GM19351 (cell line): ENCODE results near the gene PSMB11.

Experiments
- ATAC-seq: cut with Tn5 transposase; IDR thresholded peaks from one replicate; pipeline ENCODE4 v1.9.1; 2021; ENCODE audit warnings: mild to moderate bottlenecking, moderate library complexity; ENCODE audit not compliant: unreplicated experiment

Gene PSMB11

DNA sequence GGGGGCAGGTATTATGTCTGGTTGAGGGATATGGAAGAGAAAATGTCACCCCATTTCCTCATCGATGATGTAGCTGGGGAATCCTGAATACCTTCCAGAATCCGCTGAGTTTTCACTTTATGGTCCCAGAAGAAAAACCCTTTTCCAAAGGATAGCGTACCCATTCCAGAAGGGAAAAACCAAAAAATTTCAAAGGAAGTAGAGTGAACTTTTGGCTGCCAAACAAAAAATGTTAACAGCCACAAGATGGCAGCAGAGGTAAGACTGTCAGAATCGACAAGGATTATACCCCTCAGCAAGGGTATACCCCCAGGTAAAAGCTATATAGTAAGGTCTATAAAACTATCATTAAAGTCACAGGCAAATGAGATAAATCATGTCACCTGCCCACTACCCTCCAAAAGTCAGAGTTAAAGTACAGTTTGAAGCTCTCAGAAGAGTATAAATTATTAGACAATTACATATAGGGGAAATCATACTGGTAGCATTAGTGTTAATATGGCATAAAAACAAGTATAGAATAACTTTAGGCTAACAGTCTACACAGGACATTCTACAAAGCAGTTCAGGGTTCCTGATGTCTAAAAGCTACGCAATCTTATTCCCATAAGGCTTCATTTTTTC, 34.9 kb downstream of the PSMB11 start:
- no peak for ATAC-seq

DNA sequence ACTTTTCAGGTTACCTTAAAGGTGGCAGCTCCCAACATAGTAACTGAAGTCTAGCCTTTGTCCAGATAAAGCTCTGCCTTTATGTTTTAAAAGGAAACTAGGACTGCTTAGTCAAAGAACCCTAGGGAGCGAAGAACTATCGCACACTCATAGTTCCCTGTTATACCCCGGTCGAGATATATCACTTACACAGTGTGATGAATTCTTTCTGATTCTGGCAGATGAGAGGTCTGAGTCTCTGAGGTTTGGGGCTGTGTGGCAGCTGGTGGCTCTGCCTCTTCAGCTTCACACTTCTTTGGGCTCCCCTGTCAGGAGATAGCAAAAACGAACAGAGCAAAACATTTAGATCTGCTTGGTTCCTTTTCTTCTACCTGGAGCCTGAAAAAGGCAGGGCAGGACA, 36.0 kb downstream of the PSMB11 start:
- ATAC-seq: no peak

DNA sequence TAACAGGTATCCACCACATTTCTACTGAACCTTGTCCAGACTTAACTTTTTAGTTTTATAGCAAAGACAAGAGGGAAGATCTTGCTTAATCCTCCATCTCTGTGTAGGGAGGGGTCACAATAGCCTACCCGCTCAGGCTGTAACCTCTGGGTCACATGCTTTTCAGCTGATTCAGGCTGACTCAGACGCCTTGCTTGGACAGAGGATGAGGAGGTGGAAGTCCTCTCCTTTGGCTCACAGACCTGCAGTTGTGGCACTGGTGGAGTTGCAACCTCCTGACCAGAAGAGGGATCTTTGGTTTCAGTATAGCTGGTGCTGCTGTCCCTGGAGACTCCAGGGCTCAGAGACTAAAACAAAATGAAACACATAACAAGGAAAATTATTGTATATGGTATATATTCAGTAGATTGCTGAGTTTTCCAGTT, 36.7 kb downstream of the PSMB11 start:
- ATAC-seq: no peak

DNA sequence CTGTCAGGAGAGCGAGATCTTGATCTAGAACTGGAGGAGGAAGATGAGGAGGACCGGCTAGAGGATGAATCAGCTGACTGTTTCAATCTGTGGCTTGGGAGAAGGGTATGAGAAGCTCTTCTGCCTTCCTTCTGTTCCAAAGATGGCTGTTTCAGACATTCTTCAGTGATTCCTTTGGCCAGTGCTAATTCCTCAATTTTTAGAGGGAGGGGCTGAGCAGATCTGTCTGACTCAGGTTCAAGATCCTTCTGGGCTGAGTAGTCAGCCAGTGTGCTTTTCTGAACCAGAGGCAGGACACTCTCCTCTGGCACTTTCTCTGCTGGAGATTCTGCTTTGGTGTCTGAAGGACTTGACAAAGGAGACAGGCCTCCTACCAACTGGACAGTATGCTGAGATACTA, 37.7 kb downstream of the PSMB11 start:
- no peak for ATAC-seq

DNA sequence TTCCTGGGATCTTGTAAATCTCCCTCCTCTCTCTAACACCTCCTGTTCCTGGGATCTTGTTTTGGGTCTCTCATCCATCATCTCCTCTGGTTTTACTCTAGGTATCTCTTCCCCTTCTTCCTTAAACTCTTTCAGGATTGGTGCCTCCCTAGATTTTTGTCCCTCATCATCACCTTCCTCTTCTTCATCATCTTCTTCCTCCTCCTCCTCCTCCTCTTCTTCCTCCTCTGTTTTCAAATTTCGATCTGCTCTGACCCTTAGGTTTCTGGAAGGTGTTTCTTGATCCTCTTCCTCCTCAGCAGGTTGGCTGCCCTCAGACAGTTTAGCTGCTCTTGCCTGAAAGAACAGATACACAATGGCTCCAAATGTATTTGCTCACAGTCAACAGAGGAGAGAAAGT, 38.5 kb downstream of the PSMB11 start:
- no peak for ATAC-seq

DNA sequence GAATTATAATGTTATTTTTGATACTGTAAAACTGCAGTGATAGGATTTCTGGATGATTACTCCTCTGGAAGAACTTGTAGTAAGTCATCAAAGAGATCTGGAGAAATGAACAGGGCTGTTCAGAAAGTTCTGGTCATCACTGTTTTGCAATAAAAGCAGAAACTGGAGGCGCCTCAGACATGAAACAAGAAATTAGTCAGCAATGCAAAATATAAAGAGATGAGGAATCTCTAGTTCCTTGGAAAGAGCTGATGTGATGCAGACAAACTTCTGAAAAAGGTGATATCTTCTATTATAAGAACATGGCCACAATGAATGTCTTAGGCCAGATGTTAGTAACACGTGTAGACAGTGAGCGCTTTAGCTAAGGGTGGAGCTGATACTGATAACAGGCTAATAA, 43.4 kb downstream of the PSMB11 start:
- no peak for ATAC-seq

DNA sequence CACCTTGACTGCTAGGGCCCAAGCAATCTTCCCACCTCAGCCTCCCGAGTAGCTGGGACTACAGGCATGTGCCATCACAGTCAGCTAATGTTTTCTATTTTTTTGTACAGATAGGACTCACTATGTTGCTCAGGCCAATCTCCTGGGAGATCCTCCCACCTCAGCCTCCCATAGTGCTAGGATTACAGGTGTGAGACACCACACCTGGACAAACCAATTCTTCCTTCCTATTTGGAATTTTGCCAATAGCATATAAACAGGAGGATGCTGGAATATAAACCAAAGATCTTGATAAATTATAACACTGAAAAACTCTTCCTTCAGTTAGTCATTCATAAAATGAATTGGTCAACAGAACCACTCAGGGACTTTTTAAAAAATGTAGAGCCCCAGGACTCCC, 44.6 kb downstream of the PSMB11 start:
- ATAC-seq: no peak

DNA sequence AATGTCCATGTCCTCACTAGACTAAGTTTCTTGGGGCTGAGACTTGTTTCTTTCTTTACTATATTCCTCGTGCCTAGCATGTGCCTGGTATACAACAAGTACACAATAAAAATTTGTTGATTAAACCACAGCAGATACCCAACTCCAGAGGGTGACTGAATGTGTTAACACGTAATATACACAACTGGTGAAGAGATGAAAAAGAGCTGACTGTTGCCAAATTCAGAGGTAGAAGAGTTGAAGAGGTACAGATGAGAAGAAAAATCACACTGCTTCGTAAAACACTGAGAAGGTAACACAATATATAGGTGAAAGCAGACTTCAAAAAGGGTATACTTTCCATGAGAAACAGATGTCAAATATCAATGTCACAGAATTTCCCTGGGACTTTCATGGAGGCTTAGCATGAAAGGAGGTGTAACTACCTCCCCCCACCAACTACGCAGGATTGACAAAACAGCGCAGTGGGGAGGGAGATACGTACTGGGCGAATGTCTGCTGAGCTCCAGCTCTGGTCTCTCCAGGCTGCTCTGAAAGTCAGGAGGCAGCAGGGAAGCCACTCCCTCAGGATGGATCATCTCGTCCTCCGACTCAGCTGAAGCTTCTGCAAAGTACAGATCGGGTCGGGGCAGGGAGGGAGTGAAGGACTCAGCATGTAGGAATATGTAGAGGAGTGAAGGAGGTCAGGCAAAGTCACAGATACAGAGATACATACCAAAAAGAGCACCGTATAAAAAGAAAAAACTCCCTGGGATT, 47.7 kb downstream of the PSMB11 start:
- ATAC-seq: no peak

DNA sequence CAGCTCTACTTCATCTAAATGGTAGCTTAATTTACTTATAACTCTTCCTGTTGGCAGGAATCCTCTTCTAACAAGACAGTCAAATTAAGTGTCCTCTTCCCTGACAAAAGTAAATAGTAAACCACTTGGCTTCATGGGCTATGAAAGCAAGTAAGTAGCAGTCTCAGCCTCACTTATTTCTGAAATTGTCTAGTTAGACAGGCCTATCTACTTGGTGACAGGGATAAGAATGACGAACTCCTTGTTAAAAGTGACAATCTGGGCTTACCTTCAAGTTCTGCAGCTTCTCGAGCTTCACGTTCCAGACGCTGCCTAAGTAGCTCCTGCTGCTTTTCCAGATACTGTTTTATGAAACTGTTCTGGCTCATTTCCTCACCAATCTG, 48.2 kb downstream of the PSMB11 start:
- ATAC-seq: no peak

DNA sequence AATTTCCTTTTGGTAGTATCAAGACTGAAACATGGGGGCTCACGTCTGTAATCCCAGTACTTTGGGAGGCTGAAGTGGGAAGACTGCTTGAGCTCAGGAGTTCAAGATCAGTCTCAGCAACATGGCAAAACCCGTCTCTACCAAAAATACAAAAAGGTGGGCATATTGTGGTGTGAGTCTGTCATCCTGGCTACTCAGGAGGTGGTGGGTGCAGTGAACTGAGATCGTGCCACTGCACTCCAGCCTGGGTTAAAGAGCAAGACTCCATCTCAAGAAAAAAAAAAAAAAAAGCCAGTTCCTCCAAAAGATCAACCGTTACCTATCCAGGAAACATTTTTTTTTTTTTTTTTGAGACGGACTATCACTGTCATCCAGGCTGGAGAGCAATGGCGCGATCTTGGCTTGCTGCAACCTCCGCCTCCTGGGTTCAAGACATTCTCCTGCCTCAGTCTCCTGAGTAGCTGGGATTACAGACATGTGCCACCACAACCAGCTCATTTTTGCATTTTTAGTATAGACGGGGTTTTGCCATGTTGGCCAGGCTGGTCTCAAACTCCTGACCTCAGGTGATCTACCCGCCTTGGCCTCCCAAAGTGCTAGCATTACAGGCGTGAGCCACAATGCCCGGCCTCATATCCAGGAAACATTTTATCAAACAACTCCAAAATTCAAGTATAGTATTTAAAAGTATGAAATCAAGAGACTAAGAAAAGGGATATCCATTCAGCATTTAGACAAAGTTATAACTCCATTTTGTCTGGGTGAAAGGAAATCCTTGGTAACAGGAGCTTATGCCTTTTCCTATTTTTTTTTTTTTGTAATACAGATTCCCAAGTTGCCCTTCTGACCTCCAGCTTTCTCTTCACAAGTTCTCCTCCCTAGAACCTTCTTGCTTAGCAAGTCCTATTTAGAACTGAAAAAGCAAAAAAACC, 49.5 kb downstream of the PSMB11 start:
- ATAC-seq: no peak

DNA sequence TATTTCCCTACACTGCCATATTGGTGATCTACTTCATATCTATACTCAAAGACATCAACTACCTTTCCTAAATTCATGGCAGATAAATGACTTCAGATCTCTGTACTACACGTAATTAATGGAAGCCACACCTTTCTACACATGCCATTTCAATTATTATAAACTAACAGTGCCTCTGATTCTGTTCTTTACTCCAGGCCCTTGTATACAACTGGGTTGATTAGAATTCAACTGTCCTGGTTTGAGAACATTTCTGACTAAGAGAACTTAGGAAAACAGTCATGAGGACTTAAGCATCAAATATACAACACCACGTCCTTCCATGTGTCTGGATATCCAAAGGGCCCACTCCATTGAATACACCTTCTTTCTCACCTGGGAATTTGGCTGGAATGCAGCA, 51.1 kb downstream of the PSMB11 start:
- no peak for ATAC-seq

DNA sequence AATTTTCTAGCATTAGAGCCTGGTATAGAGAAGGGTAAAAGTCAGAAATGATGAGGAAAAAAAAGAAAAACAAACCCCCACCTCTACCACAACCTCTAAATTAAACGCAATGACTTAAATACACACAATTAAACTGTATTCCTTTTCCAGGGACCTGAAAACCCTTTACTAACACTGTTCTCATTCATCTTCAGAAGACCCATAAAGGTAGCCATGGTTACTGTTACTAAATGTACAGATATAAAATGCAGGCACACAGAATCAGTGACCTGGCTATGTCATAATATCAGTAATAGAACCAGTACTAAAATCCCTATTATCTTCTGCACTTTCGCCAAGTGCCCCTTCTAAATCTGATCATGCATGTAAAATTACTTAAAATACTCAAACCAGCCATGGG, 51.5 kb downstream of the PSMB11 start:
- ATAC-seq: no peak
